Smooth muscle cell of the brain vasculature (primary cell): Measurements from ENCODE around the gene RRBP1.
"Not testable (repeated sequence)": the region's sequence is repeated elsewhere in the genome, so short reads cannot be mapped to it uniquely, and the experiment has no call there.

Experiments
- DNase-seq: peaks from one replicate; pipeline ENCODE4 v3.0.0-alpha.2; 2012; ENCODE audit warnings: low read depth, low spot score

The RRBP1 gene

DNA sequence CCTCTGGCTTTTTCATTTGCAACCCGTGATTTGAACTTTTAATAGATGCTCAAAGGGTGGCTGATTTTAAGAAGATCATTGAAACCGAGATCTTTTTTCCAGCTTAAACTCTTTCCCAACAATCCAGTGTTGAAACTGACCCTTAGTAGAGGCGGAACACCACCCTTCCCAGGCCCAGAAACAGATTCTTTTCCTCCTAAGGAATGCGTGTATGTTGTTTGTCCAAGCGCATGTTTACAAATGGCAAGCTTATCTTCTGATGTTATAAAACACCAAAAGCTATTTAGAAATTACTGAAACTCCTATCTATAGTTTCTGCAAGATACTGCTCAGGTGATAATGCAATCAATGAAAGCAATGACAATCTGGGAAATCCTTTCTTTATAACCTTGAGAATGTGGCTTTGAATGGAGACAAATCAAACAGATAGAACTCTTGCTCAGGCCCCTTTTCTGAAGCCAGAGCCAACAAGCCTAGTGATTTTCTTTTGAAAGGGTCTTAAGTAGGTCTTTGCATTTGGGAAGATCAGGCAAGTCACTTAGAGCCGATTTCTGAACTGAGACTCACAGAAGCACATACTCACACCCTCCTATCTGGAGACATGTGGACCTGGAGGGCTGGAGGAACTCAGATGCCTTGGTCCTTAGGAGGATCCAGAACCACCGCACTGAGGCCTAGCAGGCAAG is 26.8 kb upstream of the RRBP1 start:
- DNase-seq: no peak

DNA sequence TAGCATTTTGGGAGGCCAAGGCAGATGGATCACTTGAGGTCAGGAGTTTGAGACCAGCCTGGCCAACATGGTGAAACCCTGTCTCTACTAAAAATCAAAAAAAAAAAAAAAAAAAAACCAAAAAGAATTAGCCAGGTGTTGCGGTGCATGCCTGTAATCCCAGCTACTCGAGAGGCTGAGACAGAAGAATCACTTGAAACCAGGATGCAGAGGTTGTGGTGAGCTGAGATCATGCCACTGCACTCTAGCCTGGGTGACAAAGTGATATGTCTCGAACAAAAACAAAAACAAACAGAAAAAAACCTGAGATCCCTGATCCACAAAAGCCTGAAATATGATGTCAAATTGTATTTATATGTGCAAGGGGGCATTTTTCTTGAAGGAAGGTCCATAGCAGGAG is 25.9 kb upstream of the RRBP1 start:
- not testable (repeated sequence) for DNase-seq

DNA sequence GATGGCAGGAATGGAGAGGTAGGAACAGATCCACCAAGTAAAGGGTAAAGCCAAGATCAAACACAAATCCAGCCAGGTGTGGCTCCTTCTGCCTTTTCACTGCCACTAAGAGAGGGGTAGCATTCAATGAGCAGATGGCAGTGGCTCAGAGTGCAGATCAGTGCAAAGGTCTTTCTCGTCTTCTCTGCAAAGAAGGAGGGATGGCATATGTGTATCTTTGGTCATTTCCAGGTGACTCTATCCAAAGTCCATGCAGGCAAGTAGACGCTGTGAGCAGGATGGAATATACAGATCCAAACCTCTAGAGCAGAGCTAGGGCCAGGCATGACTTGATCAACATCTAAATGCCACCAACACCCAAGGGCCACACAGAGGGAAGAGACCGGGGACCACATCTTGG is 24.6 kb upstream of the RRBP1 start:
- DNase-seq: no peak

DNA sequence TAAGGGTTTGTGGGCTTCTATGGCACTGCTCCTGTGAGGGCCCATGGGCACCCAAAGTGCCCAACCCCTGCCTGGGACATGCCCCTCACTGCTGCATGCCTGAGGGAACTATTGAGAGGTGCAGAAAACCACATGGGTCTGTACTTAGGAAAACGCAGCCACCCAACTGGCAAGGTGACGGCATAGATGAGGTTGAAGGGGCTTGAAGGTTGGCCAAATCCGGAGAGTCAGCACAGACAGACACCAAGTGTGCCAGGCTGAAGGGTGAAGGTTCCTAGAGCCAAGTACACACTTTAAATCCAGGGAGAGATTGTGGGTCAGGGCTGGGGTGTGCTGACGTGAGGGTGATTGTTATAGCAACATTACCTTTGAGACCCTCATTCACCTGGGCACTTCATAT is 23.9 kb upstream of the RRBP1 start:
- DNase-seq: no peak

DNA sequence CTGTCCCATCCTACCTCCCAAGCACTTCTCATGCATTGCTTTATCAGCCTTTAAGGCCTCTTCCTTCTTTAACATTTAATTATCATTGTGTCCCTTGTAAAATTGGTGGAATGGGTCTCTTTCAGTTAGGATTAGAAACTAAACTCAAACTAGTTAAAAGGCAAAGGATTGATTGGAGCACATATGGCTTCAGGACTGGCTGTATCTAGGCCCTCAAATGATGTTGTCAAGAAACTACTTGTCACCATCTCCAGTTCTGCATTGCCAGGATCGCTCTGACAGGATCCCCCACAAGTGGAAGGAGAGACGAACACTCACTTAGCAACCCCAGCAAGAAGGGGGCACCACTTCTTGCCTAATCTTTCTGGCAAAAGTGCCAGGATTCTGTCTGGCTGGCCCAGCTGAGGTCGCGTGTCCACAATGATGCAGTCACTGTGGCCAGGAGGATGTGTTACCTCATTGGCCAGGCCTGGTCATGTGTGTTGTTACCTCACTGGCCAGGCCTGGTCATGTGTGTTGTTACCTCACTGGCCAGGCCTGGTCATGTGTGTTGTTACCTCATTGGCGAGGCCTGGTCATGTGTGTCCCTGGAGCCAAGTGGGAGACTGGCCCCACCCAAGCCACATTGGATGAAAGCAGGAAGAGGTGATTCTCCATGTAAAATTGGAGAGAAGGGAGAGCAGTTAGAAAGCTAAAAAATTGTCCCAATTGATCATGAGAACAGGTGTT is 22.7 kb upstream of the RRBP1 start:
- no peak for DNase-seq

DNA sequence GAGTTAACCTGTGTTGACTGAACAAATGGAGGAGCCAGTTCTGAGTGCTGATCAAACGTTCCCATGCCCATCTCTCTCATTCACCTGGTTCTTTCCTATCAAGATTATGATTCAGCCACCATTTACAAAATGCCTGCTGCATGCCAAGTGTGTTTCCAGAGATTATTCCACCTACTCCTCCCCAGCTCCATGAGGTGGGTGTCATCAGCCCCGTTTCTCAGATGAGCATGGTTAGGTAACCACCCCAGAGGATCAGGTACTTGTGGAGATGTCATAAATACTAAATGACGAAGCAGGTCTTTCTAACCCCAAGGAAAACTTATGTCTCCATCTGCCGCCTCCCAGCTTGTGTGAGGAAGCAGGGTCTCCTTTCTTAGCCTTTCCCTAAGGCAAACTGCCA is 19.8 kb upstream of the RRBP1 start:
- DNase-seq: no peak

DNA sequence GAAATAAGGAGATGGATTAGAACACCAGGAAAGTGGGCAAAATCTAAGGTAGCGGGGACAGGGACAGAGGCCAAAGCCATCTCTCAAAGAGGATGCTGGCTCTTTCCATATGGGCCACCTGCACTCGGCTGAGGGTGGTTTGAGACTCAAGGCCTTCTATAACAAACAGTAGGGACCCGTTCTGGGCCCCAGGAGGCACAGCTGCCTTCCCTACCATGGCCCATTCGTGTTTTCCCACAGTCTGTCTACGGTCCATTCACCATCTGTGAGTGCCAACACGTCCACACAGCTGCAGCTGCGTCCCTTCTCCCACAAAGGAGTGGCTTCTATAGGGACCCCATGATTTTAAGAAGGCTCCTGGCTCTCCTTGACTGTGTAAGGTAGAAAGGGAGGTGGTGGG is 18.6 kb upstream of the RRBP1 start:
- no peak for DNase-seq

DNA sequence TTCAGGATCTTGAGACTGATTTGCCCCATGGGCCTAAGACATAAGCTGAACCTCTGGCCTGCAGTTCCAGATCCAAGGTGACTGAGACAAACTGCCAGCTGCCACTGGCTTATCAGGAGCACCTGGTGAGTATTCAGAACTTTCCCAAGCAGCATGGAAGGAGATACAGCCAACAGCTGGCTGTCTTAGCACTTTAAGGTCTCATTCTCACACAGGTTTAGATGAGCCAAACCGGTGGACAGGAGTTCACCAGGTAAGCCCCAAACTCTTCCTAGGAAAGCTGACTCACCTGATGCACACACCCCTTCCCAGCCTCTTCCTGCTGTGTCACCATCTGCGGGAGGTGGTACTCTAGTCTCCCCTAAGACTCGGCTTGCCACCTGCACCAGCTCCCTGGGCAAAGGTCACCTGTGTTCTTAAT is 17.9 kb upstream of the RRBP1 start, which contains the start of gene BANF2:
Gene BANF2 (plus strand): TSS at position 36 of the 421 bp plus-strand sequence. CDS start 25,060 bp downstream, outside the sequence.
- no peak for DNase-seq

DNA sequence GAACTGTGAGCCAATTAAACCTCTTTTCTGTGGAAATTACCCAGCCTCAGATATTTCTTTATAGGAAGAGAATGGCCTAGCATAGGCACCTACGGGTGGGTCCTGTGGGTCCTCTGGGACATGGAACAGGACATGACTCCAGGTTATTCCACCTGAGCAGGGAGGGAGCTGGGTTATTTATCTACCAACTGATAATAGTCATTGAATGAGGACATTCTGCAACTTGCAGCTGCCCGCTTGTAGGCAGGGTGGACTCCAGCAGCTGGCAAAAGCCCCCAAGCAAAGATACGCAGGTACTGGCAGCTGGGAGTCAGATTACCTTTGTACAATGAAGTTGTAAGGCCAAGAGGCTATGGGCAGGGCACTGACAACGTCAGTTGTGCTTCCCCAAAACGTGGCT is 16.3 kb upstream of the RRBP1 start:
- no peak for DNase-seq

DNA sequence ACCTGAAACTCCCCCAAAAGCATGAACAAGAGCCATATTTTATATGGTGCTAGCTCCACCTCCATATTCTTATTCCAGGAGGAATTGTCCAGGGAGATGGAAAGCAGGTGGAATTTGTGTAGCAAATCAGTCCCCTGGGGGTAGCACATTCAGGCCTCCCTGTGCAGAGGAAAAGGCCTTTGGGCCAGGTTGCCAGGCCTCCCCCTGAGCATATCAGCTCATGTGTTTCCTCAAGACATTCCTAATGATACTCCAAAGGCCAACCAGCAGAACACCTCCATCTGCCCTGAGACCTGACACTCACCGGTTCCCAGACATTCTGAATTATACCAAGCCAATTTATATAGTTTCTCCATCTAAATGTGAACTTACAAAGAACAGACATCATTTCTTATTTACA is 15.1 kb upstream of the RRBP1 start:
- DNase-seq: no peak

DNA sequence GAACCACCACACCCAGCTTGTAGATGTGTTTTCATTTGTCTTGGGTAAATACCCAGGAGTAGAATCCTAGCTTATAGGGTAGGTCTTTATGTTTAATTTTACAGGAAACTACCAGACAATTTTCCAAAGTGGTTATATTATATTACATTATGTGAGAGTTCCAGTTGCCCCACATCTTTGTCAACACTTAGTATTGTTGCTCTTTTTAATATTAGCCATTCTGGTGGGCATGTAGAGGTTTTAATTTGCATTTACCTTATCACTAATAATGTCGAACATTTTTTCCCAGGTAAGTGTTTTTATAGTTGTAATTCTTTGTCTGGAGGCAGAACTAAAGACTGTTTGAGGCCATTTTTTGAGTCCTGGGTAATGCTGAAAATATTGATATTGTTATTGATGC is 14.2 kb upstream of the RRBP1 start:
- no peak for DNase-seq

DNA sequence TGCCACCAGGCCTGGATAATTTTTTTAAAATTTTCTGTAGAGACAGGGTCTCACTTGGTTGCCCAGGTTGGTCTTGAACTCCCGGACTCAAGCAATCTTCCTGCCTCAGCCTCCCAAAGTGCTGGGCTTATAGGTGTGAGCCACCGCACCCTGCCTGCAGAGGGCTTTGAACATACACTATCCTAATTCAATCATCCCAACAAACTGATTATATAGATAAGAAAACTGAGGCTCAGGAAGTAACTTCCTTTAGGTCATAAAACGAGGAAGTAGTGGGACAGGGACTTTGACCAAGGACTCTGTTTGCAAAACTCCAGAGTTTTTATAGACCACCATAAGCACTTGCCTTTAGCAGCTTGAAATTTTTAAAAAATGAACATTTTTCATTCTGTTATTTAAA is 12.7 kb upstream of the RRBP1 start:
- DNase-seq: no peak

DNA sequence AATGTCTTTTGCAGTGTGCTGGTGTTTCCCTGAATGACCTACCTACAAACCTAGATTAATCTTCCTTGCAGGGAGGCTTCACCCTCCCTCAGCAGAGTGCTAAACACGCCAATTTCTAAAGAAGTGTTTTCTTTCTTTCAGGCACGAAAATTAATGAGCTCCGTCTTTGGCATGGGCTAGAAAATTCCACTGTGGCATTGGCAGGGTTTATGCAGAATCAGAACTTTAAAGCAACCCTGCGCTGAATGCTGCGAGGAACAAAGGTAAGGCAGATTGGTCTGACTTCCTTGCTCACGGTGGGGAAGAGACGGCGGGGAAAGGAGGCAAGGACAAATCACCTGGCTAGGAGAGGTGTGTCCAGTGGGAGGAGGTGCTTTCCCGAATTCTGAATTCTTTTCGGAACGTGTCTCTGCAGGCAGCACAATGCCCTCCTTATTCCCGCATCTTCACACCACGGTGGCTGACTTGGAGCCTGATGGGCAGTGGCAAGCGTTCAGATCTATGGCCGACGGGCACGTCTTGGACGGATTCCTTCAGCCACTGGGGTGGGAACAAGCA is 11.5 kb upstream of the RRBP1 start:
- DNase-seq: no peak

DNA sequence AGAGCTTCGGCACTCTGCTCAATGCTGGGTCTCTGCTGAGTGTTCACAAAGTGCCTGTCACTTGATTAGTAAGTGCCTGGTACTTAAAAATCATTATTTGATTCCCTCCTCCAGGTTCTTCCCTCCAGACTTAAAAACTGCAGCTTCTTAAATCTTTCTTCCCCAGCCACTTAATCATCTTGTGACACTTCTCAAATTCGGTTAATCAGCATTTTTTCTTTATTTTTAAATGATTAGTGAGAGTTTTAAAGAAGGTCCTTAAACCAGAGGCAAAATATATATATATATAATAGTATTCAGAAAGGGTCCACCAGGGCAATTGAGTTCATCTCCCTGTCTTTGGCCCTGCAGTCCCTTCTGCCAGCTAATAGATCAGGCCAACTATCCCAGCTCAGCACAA is 9.7 kb upstream of the RRBP1 start:
- DNase-seq: no peak

DNA sequence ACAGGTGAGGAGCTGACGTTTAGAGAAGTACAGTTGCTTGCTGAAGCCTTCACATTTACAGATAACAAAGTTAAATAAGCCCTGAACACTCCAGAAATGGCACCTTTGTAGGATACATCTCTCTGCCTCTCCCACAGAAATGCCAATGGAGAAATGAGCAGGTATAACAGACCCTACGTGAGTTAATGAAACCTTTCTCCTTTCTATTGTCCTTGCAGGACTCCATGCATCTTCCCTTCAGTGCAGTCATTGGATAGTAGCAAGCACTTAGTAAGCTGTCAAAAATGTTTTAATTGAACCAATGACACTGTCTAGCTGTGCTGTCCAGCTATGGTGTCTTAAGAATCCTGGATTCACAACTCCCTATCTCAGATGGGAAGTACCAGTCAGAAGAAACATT is 8.1 kb upstream of the RRBP1 start:
- DNase-seq: no peak

DNA sequence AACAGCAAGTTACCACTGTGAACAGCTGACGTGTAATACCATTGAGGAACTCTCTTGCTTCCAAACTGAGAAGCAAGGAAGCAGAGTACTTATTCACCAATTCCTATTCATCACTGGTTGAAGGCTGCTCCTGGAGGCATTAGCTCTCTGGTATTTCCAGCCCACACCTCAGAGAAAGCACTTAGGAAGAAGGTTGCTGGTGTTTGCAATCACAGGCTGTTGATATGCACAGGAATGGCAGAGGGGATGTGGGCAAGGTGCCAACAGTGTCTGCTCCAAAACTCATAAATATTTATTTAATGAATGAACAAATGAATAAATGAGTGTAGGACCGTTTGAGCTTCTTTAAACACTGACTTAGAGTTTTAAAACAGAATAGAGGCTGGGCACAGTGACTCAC is 6.9 kb upstream of the RRBP1 start:
- no peak for DNase-seq

DNA sequence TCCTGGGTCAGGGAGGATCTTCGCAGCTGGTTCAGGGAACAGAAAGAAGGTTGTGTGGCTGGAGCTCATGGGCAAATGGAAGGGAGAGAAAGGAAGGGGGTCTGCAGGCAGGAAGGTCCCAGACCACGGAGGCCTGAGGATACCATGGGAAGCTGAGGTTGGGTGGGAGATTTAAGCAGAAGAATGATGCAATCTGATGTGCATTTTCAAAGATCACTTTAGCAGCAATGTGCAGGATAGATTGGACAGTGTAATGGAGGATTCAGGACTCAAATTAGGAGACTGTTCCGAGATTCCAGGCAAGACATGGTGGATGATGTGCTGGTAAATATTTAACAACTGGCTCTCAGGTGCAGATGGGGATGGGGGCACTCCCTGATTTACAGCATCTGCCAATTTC is 5.8 kb upstream of the RRBP1 start:
- DNase-seq: no peak

DNA sequence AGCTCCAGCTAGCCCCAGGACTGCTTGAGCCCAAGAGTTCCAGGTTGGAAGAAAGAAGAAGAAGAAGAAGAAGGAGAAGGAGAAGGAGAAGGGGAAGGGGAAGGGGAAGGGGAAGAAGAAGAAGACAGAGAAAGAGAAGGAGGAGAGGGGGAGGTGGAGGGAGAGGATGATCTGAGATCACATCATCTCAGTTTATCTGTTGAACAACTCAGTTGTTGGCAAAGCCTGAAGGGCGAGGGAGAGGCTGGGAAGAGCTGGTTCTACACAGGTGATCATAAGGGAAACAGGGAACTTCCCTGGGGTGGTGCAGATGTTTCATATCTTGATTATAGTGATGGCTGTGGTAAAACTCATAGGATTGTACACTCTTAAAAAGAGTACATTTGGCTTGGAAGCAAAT is 3.1 kb upstream of the RRBP1 start:
- no peak for DNase-seq

DNA sequence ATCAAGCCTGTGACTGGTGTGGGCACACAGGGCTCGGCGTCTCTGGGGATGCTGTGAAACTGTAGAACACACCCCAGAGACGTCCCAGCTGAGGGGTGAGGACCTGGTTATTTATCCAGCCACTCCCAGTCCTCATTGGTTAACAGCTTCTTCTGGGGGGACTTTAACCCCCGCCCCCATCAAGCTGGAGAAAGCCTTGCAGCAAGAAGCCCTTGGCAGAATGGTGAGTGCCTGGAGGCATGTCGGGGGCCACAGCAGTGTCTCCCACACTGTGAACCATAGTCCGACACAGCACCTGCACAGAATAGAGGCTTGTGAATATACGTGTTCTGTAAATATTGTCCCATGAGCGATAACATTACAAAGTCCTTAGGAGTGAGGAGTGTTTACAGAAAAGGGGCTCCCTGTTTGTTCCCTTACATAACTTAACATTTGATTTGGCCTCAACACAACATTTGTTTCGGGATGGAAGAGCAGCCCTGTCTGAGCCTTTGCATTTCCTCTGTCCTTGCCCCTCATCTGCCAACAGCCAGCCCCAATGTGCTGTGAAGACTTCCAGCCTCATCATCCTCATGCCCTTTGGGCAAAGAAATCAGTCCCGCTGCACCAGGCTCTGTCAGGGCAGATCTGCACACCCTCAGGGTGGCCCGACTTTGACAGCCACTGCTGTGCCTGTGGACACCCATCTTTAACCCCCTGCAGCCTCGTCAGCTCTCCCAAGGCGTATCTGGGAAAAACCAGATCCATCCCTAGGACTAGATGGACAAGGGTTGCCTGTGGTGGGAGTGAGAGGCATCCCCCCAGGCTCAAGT is 2.2 kb upstream of the RRBP1 start:
- no peak for DNase-seq

DNA sequence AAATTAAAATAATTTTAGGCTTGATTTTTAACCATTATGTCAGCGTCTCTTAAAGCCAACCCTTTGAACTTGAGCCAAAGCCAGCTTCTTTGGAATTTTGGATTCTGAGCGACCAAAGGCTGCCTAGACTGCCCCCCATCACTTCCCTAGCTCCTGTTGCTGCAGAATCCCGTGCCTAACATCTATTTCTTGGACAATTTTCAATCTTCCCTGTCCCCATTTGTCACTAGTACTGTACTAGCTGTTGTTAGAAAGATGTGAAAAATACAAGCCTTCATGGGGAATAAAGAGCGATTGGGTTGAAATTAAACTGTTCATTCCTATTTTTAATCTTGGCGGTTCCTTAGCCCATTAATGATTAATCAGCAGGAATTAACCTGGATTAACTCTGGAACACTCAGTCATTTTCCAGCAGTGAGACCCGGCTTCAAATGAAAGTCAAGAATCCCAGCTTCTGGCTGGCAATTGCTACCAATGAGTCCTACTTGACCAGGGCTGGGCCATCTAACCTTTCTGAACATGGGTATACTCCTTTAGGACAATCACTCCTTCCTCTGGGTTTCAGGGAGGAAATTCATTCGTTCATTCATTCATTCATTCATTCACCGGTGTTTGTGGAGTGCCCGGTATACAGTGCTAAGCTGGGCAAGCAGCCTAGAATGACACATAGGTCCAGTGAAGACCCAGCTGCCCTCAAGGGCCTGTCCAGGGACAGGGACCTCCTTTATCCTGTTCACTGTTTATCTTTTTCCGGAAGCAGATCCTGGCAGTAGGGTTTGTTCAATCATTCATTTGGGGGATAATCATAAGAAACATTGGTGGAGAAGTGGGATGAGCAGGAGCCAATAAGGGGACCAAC is 1.4 kb upstream of the RRBP1 start:
- DNase-seq: no peak

DNA sequence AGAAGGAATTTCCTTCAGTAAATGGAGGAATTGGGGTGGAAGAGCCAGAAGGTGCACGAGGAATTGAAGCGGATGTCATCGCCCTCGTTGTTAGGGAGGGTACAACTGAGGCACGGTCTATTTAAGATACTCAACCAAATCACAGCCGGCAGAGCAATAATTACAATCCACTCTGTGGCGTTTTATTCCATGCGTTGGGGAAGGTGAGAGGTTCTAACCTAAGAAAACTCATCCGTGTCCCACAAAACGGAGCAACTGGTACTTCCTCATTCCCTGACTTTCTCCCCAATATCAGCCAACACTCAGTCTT is 802 bp upstream of the RRBP1 start:
- no peak for DNase-seq

DNA sequence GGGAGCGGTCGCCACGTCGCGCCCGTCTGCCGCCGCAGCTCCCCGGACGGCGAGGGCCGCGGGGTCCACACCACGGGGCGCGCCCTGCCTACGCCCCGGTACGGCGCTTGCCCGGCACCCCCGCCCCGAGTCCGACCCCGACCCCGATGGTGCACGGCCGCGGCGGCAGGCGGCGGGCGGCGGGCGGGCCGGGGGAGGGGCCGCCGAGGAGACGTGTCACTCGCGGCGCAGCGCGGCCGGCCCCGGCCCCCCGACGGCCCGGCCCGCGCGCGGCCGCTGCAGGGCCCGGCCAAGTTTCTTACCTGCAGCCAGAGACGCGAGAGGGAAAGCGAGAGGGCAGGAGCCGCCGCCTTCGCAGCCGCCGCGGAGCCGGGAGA is 328 bp downstream of the RRBP1 start:
- DNase-seq: no peak
